Dedifferentiated amniotic fluid mesenchymal stem cell (primary cell): ENCODE measurements around the gene HLA-A.
"Not testable (repeated sequence)": the region's sequence is repeated elsewhere in the genome, so short reads cannot be mapped to it uniquely, and the experiment has no call there.

Experiments used
- DNase-seq: peaks from one replicate; pipeline ENCODE4 v3.0.0-alpha.2; 2016; ENCODE audit errors: extremely low spot score

Gene HLA-A

GRCh38 chr6:29961966-29962365, 19.6 kb downstream of the HLA-A start:
- DNase-seq = no peak

- not testable (repeated sequence) for DNase-seq
Measured at GRCh38 chr6:29963697-29964096, 21.4 kb downstream of the HLA-A start.

DNA sequence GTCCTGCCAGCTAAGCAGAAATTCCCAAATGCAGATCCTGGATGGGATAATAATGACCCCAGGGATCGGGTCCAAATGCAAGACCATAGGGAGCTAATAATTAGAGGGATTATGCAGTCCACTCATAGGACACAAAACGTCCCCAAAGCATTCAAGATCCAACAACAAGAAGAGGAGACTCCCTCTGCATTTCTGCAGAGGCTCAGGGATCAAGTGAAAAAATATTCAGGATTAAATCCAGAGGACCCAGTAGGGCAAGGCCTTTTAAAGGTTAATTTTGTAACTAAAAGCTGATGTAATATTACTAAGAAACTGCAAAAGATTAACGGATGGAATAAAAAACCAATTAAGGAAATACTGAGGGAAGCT, 22.2 kb downstream of the HLA-A start:
- no peak for DNase-seq

DNA sequence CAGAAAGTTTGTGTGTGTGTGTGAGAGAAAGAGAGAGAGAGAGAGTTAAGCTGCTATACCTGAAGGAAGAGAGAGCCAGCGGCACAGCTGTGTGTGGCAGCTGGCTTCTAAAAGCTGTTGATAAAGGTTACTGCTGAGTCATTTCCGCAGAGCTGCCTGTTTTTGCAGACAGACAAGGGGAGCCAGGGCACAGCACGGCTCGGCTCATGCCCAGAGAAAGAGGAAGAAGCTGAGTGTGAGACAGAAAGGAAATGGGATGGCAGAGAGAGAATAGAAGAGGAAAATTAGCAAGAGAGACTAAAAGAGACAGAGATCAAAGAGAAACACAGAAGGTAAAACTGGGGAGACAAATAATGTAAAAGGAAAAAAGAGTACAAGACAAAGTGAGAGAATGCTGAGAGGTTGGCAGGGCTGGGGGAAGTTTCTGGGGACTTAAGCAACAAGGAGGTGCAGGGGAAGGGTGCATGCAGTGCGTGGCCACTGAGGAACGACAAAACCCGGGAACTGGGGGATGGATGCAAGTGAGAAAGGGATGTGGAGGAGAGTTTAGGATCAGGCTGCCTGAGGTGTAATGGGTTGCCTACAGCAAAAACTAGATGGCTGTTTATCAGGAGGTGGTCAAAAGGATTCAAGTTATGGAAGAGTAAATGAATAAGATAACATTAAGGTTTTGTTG, 22.7 kb downstream of the HLA-A start:
- peak; percentile 72 for DNase-seq

- DNase-seq = no peak
Measured at GRCh38 chr6:29965563-29965872, 23.2 kb downstream of the HLA-A start.

DNA sequence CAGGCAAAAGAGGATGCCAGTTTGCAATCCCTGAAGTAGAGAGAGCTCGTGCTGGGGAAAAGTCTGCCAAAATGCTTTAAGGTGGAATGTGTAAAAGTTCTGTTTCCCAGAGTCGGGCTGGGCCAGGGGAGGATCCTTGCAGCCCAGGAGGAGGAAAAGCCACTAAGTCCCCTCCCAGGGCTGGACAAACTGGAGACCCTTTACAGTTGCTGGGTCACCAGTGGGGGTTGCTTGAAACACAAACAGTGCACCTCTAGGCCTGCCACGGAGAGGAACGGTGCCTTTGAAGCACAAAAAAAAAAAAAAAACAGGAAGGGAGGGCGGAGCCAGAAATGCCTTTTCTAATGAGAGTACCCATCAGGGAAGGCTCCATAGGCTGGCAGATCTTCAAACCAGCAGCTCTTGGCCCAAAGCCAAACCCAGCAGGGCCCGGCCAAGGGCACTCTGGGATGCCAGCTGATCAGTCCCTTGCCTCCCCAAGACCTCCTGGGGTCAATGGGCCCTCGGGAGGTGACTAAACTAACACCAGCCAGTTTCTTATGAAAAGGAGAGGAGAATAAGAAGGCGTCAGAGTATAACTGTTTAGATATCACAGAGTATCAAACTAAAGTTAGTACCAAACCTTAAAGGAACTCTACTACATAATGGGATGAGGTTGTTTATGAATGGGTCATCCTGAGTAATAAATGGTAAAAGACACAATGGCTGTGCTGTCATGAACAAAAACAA, 23.7 kb downstream of the HLA-A start:
- peak; percentile 29 for DNase-seq

GRCh38 chr6:29967379-29968010, 25.2 kb downstream of the HLA-A start:
- no peak for DNase-seq

- no peak for DNase-seq
Measured at GRCh38 chr6:29968130-29968529, 25.8 kb downstream of the HLA-A start.

DNA sequence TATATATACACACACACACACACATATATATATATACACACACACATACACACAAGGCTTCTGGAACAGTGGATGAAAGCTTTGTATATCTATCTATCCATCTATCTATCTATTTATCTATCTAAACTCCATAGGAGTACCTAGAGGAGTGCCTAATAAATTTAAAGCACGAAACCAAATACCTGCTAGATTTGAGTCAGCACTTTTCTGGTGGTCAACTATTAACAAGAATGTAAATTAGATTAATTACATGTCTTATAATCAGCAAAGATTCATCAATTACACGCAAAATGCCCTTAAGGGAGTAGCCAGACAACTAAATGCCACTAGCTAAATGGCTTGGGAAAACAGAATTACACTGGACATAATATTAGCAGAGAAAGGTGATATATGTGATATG, 26.6 kb downstream of the HLA-A start:
- no peak for DNase-seq

GRCh38 chr6:29970711-29971110, 28.4 kb downstream of the HLA-A start:
- no peak for DNase-seq

DNA sequence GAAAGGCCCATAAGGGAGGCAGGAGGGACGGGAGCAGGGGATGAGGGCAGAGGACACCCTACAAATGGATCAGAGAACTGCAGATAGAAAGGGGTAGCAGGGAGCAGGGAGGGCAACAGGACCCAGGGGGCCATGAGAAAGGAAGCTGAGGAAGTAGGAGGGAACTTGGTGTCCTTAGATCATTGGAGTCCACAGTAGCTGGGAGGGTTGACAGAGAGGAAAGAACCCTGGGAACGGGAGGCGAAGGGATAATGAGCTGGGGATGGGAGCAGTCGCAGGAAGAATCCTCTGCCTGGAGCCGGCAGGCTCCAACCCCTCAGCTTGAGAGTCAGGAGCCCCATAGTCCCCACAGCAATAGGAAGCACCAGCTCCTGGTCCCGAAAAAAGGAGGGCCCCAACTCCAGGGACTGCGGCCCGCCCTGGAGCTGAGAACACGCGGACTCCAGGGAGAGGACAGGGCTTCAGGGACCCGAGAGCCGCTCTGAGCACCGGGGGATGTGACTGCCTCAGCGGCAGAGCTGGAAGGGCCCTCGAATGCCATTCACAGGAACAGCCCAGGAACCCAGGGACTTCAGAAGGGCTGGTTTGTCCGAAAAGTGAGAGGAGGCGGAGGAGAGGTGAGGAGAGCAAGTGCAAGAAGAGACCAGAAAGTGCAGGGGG, 32.7 kb downstream of the HLA-A start:
- DNase-seq = no peak

- no peak for DNase-seq
Measured at GRCh38 chr6:29975561-29975907, 33.2 kb downstream of the HLA-A start.

DNA sequence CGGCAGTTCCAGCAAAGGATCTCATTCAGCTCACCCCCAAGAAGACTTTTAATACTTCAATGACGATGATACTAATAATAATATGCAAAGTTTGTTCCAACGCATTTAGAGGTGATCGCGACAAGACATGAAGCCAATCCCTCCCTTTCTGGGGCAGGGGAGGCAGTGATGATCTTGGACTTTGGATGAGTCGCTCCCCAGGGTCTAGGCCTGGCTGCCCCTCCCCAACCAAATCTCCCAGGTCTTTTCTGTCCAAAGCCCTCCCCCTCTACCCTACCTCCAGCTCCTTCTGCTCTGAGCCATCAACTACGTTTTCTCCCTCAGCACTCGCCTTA, 33.9 kb downstream of the HLA-A start:
- DNase-seq = no peak

- DNase-seq = peak; percentile 80
Measured at GRCh38 chr6:29976588-29977424, 34.5 kb downstream of the HLA-A start.

DNA sequence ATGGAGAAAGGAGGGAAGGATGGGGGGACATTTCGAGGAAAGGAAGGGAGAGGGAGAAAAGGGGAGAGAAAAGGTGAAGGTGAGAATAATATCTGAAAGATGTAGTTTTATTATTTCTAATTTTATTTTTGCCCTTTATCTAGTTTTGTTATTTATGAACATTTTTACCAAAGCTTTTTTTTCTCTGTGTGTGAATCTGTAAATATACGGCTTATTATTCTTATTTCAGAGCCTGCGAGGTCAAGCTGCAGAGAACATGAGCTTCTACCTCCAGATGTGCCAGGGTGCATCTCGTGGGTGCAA, 35.0 kb downstream of the HLA-A start:
- no peak for DNase-seq

DNA sequence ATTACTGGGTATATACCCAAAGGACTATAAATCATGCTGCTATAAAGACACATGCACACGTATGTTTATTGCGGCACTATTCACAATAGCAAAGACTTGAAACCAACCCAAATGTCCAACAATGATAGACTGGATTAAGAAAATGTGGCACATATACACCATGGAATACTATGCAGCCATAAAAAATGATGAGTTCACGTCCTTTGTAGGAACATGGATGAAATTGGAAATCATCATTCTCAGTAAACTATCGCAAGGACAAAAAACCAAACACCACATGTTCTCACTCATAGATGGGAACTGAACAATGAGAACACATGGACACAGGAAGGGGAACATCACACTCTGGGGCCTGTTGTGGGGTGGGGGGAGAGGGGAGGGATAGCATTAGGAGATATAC, 37.7 kb downstream of the HLA-A start:
- not testable (repeated sequence) for DNase-seq

GRCh38 chr6:29980511-29980910, 38.2 kb downstream of the HLA-A start:
- DNase-seq = no peak

- DNase-seq = no peak
Measured at GRCh38 chr6:29981211-29981812, 39.0 kb downstream of the HLA-A start.

- no peak for DNase-seq
Measured at GRCh38 chr6:29982097-29982496, 39.8 kb downstream of the HLA-A start.

DNA sequence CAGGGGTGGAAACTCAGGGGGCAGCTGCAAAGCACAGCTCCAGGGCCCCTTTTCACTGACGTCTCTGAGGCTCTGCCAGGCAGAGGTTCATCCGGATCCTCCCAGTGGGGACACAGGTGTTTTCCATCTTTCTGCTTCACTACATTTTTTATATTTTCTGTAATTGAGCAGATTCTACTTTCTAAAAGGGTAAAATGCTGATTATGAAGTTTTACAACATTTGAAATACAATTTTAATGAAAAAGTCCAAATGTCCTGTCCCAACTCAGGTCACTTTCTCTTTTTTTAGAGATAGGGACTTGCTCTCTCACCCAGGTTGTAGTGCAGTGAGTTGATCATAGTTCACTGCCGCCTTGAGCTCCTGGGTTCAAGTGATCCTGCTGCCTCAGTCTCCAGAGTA, 41.9 kb downstream of the HLA-A start:
- no peak for DNase-seq

DNA sequence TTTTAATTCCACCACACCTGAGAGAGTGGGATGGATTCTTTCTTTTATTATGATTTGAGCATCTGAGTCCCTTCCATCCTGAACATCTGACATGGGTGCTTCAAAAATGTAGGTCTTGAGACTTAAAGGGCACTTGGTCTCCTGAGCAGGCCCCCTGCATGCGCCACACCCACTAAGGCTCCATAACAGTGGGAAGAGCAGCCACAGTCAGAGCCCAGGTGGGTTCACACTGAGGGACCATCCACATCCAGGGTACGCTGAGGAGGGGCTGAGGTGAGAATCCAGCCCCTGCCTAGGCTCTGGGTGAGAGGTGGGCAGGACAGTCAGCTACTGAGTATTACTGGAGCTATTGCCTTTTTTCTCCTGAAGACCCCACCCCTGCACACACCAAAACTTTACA, 42.7 kb downstream of the HLA-A start:
- no peak for DNase-seq

DNA sequence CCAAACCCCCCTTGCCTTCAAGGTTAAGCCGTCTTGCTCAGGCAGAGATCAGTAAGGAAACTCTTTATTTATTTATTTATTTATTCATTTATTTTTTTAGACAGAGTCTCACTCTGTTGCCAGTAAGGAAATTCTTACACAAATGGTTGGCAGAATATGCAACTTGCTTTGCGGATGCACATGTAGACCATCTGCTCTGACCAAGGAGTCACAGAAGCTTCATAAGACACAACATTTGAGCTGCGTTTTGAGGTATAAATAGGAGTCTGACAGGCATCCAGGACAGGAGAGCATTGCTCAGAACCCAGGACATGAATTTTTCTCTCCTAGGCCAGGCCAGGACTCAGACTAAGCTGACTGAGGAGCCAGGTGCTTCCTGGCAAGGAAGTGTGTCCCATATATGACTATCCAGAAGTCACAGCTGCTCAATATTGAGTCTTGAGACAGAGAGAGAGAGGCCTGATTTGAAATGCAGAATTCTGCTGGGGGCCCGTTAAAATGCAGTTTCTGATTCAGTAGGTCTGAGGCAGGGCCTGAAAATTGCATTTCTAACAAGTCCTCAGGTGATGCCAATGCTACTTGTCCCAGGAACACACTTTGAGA, 43.9 kb downstream of the HLA-A start:
- DNase-seq = no peak
